Psoas muscle (tissue), 8 donors: ENCODE data around the gene GTF2H4. TPM values are rescaled to one million over a fixed set of nuclear protein-coding genes. Genes with fewer than 3 reads are reported as not detected.

ENCODE experiments used
- ATAC-seq, 4 donors: fragments of 200-7000 bp; cut with Tn5 transposase; one replicate each; pipeline ENCODE4 v1.9.1; 2020; ENCODE audit warnings: moderate library complexity in 3 of 4, mild to moderate bottlenecking in 2 of 4
- DNase-seq, 2 donors: peaks; one replicate each; pipeline ENCODE4 v3.0.0-alpha.2; 2020
- H3K27ac ChIP-seq: fragments of 200-600 bp; one replicate; pipeline ENCODE4 v1.8.0; 2022
- H3K27me3 ChIP-seq, 3 donors: fragments of 200-600 bp in 1 of 3; one replicate each; pipeline versions ENCODE4 v1.6.1 to v1.8.0; 2013 to 2022; ENCODE audit warnings: low read length in 2 of 3, mild to moderate bottlenecking in 2 of 3, moderate library complexity in 1 of 3; ENCODE audit not compliant: insufficient read depth in 3 of 3
- H3K36me3 ChIP-seq, 2 donors: fragments of 200-600 bp in 1 of 2; one replicate each; pipeline versions ENCODE4 v1.6.1 to v1.8.0; 2013 to 2022; ENCODE audit warnings: low read depth in 1 of 2, mild to moderate bottlenecking in 1 of 2, moderate library complexity in 1 of 2; ENCODE audit not compliant: insufficient read depth in 1 of 2
- H3K4me1 ChIP-seq: fragments of 200-600 bp; one replicate; pipeline ENCODE4 v1.8.0; 2022
- H3K4me3 ChIP-seq: fragments of 200-600 bp; one replicate; pipeline ENCODE4 v1.8.0; 2022; ENCODE audit warnings: mild to moderate bottlenecking
- H3K9me3 ChIP-seq: fragments of 200-600 bp; one replicate; pipeline ENCODE4 v1.8.0; 2022
- CTCF ChIP-seq: fragments of 200-600 bp; IDR thresholded peaks from one replicate; pipeline ENCODE4 v1.8.0; 2022; ENCODE audit warnings: antibody characterized with exemption
- WGBS, 3 donors: extraction: QIAGEN DNeasy Blood & Tissue Kit; methylation state at CpG; one replicate each; pipeline versions ENCODE4 v1.1.6 to v1.1.7; 2013; 5-methylcytosine and 5-hydroxymethylcytosine counted together
- intact Hi-C, 2 donors: fragments of 100-400 bp; cut with DNase I; formaldehyde crosslinking; loops; one replicate each; pipeline versions ENCODE4 v1.11.0 to v1.14.2; 2022
- polyA plus RNA-seq, 3 donors: library from polyadenylated mRNA; stranded (reverse); fragments of 200-250 nt; gene quantifications; one replicate each; pipeline ENCODE4 v1.2.3, GENCODE V29; 2013
- total RNA-seq, 4 donors: library from RNA; stranded (reverse); fragmentation: NEBNext Ultra II Directional in 2 of 4; extraction: Animal tissue kit (Norgen Biotek cat#: 25700) in 2 of 4; gene quantifications; one replicate each; pipeline versions ENCODE4 v1.2.1 to v1.2.4, GENCODE V29; 2021 to 2023
- donor health status: healthy with polysubstance abuse.
- donor health status: DM: no; HTN: no; CAD: no; lungs with moderate emphysema.
- donor health status: Bipolar disorder and iron deficiency.
- donor health status: healthy.
- donor health status: DM: yes; HTN: yes; CAD: no.
- donor health status: DM: no; HTN: no; CAD: no.
- donor health status: DM: no; HTN: no; CAD: no.
- donor health status: DM: yes; HTN: yes; CAD: no.

Gene GTF2H4
- total and polyA plus RNA-seq, 7 donors = 13.3 to 30.8 (median 18.9) TPM

GRCh38 chr6:30894935-30895334 lies 13.1 kb upstream of the GTF2H4 start:
- Histone ChIP-seq H3K27me3 (no peaks in the 10 kb centered on the region), H3K4me1 (no peaks in the 10 kb centered on the region), H3K27ac (no peak overlapping the region), H3K36me3 (peaks cover 0 to 98% of the 10 kb centered on the region in 2 donors), H3K9me3 (no peaks in the 10 kb centered on the region), H3K4me3 (no peak overlapping the region)
- WGBS, 3 donors = 87 to 94% (median 92%) methylated on average over 3 of the region's 3 CpGs
- intact Hi-C loops = no loop called here
- no peak for TF ChIP-seq CTCF
- DNase-seq (no peak), ATAC-seq (no peak)

GRCh38 chr6:30895343-30895742 lies 12.7 kb upstream of the GTF2H4 start:
- ATAC-seq = no peak

GRCh38 chr6:30896541-30896940 lies 11.5 kb upstream of the GTF2H4 start:
- Histone ChIP-seq H3K4me3 (no peak overlapping the region), H3K27me3 (no peaks in the 10 kb centered on the region), H3K27ac (no peak overlapping the region), H3K9me3 (no peaks in the 10 kb centered on the region), H3K36me3 (peaks cover 0 to 87% of the 10 kb centered on the region in 2 donors), H3K4me1 (no peaks in the 10 kb centered on the region)
- intact Hi-C loops = no loop called here
- DNase-seq (no peak), ATAC-seq (no peak)
- no peak for TF ChIP-seq CTCF
- 89 to 96% (median 93%) methylated on average over 13 of the region's 13 CpGs for WGBS, 3 donors

More at GRCh38 chr6:30895343-30895742, 12.7 kb upstream of the GTF2H4 start:
- no peaks in the 10 kb centered on the region for H3K4me1 ChIP-seq
- intact Hi-C loops = no loop called here
- no peaks in the 10 kb centered on the region for H3K9me3 ChIP-seq
- H3K27me3 ChIP-seq = no peaks in the 10 kb centered on the region
- peaks cover 0 to 97% of the 10 kb centered on the region in 2 donors for H3K36me3 ChIP-seq
- H3K4me3 ChIP-seq = no peak overlapping the region
- no peak overlapping the region for H3K27ac ChIP-seq
- DNase-seq = no peak
- 74 to 86% (median 79%) methylated on average over 10 of the region's 10 CpGs for WGBS, 3 donors
- TF ChIP-seq CTCF = no peak

- no peak for TF ChIP-seq CTCF
- no peak for DNase-seq
Measured at GRCh38 chr6:30897882-30898281, 10.1 kb upstream of the GTF2H4 start.

GRCh38 chr6:30898750-30899360 lies 9.2 kb upstream of the GTF2H4 start:
- no peaks in the 10 kb centered on the region for H3K4me1 ChIP-seq
- ATAC-seq (peak in 1 of 4 donors; percentile 16), DNase-seq (no peak)
- no peak for TF ChIP-seq CTCF
- no peak overlapping the region for H3K4me3 ChIP-seq
- no peaks in the 10 kb centered on the region for H3K9me3 ChIP-seq
- intact Hi-C loops = no loop called here
- H3K27me3 ChIP-seq = no peaks in the 10 kb centered on the region
- H3K27ac ChIP-seq = no peak overlapping the region
- 73 to 78% (median 76%) methylated on average over 22 to 23 of the region's 23 CpGs for WGBS, 3 donors
- H3K36me3 ChIP-seq = peaks cover 0 to 64% of the 10 kb centered on the region in 2 donors

More at GRCh38 chr6:30897882-30898281, 10.1 kb upstream of the GTF2H4 start:
- peaks cover 0 to 73% of the 10 kb centered on the region in 2 donors for H3K36me3 ChIP-seq
- no peaks in the 10 kb centered on the region for H3K27me3 ChIP-seq
- intact Hi-C loops = no loop called here
- no peak overlapping the region for H3K4me3 ChIP-seq
- no peak overlapping the region for H3K27ac ChIP-seq
- no peak for ATAC-seq
- no peaks in the 10 kb centered on the region for H3K4me1 ChIP-seq
- H3K9me3 ChIP-seq = no peaks in the 10 kb centered on the region
- 86 to 90% (median 87%) methylated on average over 16 of the region's 16 CpGs for WGBS, 3 donors
